GM19372 (cell line): ENCODE measurements around the gene PRSS36.

Source experiments
- ATAC-seq: cut with Tn5 transposase; IDR thresholded peaks from one replicate; pipeline ENCODE4 v1.9.1; 2021; ENCODE audit warnings: mild to moderate bottlenecking, low read depth, moderate library complexity; ENCODE audit not compliant: unreplicated experiment

PRSS36 gene

GRCh38 chr16:31129568-31130335 lies 20.1 kb downstream of the PRSS36 start:
- ATAC-seq, result no peak

- ATAC-seq, result no peak
Observed at GRCh38 chr16:31128711-31129567, 20.9 kb downstream of the PRSS36 start.

DNA sequence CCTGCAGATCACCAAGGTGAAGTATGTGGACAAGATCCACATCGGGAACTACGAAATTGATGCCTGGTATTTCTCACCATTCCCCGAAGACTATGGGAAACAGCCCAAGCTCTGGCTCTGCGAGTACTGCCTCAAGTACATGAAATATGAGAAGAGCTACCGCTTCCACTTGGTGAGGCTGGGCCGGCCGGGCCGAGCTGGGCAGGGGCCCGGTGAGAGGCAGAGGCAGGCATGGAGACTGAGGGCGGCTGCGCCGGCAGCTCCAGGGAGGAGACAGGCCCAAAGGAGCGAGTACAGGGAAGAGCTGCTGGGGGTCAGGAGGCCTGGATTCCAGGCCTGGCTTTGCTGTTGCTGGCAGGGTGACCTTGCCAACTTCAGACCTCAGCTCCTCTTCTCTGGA lies 22.7 kb downstream of the PRSS36 start:
- ATAC-seq, result no peak

- ATAC-seq, result no peak
Observed at GRCh38 chr16:31125844-31126243, 24.0 kb downstream of the PRSS36 start.

- no peak for ATAC-seq
Observed at GRCh38 chr16:31120129-31120528, 29.7 kb downstream of the PRSS36 start.

GRCh38 chr16:31118223-31119155 lies 31.4 kb downstream of the PRSS36 start:
- no peak for ATAC-seq

- ATAC-seq, result peak; percentile 91
Observed at GRCh38 chr16:31117384-31118222, 32.3 kb downstream of the PRSS36 start, which contains the start of gene KAT8. Gene KAT8 (plus strand): TSS chr16:31117664. CDS start chr16:31117682, 18 bp downstream.

- no peak for ATAC-seq
Observed at GRCh38 chr16:31114468-31114867, 35.4 kb downstream of the PRSS36 start.

- ATAC-seq, result no peak
Observed at GRCh38 chr16:31113121-31114120, 36.4 kb downstream of the PRSS36 start.

GRCh38 chr16:31112711-31113110 lies 37.2 kb downstream of the PRSS36 start:
- no peak for ATAC-seq

- no peak for ATAC-seq
Observed at GRCh38 chr16:31111881-31112466, 37.9 kb downstream of the PRSS36 start.

GRCh38 chr16:31110106-31111034 lies 39.5 kb downstream of the PRSS36 start:
- no peak for ATAC-seq

DNA sequence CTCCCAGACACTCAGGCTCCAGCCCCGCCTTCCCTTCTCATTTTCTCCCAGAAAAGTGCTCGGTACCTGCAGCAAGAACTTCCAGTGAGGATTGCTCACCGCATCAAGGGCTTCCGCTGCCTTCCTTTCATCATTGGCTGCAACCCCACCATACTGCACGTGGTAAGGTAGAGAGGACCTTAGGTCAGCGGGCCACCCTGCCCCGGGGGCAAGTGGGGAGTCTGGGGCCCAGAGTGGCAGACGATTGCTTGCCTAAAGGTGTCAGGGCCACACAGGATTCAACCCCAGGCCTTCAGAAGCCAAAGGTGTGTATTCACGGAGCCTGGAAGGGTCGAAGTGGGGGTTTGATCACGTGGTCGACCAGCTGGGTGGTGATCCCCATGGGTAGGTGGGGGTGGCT lies 40.2 kb downstream of the PRSS36 start:
- ATAC-seq, result no peak

GRCh38 chr16:31108794-31109558 lies 40.9 kb downstream of the PRSS36 start:
- ATAC-seq, result no peak

DNA sequence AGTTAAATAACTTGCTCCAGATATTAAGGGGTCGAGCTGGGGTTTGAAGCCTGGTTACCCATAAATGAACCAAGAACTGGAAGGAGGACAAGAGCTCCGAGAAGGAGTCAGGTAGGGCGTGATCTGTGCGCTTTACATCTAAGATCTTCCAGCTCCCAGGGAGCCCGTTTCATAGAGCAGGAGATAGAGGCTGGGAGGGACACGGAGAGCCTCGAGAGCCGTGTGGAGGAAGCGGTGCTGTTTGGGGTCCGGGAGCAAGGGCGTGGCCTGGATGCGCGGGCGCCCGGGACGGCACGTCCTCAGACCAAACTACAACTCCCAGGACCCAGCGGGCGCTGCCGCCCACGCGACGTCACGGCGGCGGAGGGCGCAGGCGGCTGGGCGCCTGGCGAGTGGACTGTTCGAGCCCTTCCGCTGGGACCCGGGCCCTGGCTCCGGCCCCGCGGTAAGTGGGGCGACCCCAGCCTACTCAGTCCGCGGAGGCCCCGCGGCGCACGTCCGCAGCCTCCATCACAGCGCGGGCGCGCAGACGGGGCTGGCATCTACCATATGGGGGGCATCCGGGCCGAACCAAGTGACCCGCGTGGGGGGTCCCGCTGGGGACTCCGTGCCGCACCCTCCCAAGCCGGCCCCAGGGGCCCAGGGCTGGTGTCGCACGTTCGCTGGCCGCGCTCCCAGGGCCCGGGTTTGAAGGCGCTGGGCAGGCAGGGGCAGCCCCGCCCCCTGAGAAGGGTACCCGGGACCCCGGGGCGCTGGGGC lies 41.7 kb downstream of the PRSS36 start, which contains the start of gene BCKDK:
TSS of gene BCKDK (plus strand) at position 352 of the 759 bp plus-strand sequence. CDS start 838 bp downstream, outside the sequence.
- peak; percentile 80 for ATAC-seq
